NCI-H2227 treated with DMSO at 0.1 percent for 48 hours (cell line): Measurements from ENCODE around the gene MED8.

Experiments used
- DNase-seq: peaks from one replicate; lab custom pipeline; 2025; lab: John Stamatoyannopoulos, UW

MED8 gene

DNA sequence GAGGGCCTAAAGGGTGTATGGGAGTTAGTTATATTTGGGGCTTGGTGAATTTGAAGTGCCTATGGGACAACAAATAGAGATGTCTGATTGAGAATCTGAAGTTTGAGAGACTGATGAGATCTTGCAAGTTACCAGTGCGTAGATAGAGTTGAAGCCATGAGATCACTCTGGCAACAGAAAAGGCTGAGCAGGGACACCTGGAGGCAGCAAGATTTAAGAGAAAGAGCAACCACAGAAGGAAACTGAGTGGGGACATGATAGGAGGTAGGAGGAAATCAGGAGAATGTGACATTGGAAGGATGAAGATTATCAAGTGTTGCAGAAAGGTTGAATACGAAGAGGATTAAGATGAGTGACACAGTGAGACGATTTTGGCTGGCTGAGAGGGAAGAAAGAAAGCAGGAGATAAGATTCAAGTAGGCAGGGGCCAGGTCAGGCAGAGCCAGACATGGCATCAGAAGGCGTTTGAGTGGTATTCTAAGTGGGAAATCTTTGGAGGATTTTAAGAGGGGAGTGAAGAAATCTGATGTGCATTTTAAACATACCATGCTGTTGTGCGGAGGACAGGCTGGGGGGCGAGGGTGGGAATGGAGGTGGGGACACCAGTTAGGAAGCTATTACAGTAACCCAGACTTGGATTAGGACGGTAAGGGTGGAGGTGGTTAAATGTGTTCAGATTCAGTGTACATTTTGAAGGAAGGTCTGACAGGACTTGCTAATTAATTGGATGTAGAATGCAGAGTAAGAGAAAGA lies 55.0 kb downstream of the MED8 start:
- no peak for DNase-seq
